Measurements from ENCODE around the gene LCN10.
"Not testable (repeated sequence)": the region's sequence is repeated elsewhere in the genome, so short reads cannot be mapped to it uniquely, and the experiment has no call there.

Gene LCN10

GRCh38 chr9:136771907-136772415, 29.2 kb upstream of the LCN10 start:
- DNase-seq: no peak

- no peak for DNase-seq
These were observed 27.0 kb upstream of the LCN10 start for GRCh38 chr9:136769710-136770191.

DNA sequence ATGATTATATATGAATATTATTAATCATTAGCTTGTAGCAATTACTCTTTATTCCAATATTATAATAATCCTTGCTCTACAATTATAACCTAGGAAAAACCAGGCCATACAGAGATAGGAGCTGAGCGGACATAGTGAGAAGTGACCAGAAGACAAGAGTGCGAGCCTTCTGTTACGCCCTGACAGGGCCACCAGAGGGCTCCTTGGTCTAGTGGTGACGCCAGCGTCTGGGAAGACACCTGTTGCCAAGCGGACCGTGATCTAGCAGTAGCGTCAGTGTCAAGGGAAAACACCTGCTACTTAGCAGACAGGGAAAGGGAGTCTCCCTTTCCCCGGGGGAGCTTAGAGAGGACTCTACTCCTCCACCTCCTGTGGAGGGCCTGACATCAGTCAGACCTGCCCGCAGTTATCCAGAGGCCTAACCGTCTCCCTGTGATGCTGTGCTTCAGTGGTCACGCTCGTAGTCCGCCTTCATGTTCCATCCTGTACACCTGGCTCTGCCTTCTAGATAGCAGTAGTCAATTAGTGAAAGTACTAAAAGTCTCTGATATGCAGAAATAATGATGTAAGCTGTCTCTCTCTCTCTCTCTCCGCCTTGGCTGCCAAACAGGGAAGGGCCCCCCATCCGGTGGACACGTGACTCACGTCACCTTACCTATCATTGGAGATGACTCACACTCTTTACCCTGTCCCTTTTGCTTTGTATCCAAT, 23.8 kb upstream of the LCN10 start:
- not testable (repeated sequence) for DNase-seq

- not testable (repeated sequence) for DNase-seq
These were observed 23.1 kb upstream of the LCN10 start for GRCh38 chr9:136765745-136766409.

DNA sequence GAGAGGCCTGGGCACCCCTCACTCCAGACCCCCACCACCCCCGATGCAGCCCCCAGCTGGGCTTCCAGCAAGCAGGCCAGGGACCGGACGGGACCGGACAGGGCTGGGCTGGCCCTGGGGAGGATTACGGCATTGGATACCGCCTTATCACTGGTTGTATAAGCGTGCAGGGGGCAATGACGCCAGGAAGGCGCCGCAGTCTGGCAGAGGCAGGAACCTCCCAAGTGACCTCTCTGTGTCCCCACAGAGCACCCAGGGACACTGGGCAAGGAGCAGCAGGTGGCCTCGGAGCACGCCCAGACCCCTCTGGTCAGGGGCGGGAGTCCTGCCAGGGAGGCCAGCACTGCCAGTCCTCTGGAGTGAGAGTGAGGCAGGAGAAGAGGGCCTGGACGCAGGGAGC, 22.3 kb upstream of the LCN10 start:
- no peak for DNase-seq

- DNase-seq: no peak
These were observed 21.7 kb upstream of the LCN10 start, which contains the start of gene LCN15 for GRCh38 chr9:136764301-136764891. Gene LCN15 (minus strand): TSS chr9:136764518. CDS start chr9:136764488, 30 bp downstream.

DNA sequence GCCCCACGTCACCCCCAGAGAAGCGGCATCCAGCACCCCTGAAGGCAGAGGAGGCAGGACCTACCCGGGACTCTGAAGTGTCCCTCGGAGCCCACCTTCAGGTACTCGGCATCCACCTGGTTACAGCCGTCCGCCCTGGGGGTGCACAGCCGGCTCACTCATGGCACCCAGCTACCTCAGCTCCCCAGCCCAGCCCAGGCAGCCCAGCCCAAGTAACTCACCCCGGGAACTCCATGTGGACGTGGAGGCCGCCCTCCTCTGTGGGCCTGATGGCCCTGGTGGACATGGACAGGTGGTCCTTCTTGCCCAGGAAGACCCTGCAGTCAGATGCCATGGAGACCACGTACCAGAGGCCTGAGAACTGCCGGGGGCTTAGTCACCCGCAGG, 20.9 kb upstream of the LCN10 start:
- DNase-seq: no peak

GRCh38 chr9:136762915-136763648, 20.3 kb upstream of the LCN10 start:
- DNase-seq: no peak

DNA sequence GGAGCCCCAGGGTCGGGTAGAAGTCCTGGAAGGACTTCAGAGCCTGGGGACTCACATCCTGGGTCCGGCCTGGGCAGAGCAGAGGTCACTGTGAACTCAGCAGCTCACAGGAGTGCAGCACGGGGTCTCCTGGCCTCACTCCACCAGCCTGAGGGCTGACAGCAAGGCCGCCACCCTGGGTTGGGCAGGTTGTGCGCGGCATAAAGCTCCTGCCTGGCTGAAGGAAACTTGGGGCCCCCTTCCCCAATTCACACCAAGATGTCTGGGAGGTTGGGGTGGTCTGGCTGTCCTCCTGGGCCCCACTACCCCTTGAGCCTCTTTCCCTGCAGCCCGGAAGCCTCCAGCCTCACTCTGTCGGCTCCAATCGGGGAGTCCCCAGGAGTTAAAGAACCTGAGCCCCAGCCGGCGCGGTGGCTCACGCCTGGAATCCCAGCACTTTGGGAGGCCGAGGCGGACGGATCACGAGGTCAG, 19.5 kb upstream of the LCN10 start:
- no peak for DNase-seq

DNA sequence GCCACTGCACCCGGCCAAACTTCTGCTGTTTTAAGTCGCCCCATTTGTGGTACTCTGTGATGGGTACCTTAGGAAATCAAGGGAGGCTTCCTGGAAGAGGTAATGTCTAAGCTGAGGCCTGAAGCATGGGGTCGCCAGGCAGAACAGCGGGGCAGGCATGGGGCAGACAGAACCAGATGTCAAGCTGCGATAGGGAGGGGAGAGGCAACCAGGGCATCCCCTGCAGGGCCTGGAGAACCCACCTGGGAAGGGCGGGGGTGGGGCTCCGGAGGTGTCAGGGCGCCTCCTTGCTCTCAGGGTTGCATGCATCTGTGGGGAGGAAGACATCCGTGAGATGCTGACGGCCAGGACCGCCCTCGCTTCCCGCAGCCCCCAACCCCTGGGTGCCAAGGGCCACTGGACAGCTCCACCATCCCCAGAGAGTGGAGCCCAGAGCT, 18.8 kb upstream of the LCN10 start:
- no peak for DNase-seq

DNA sequence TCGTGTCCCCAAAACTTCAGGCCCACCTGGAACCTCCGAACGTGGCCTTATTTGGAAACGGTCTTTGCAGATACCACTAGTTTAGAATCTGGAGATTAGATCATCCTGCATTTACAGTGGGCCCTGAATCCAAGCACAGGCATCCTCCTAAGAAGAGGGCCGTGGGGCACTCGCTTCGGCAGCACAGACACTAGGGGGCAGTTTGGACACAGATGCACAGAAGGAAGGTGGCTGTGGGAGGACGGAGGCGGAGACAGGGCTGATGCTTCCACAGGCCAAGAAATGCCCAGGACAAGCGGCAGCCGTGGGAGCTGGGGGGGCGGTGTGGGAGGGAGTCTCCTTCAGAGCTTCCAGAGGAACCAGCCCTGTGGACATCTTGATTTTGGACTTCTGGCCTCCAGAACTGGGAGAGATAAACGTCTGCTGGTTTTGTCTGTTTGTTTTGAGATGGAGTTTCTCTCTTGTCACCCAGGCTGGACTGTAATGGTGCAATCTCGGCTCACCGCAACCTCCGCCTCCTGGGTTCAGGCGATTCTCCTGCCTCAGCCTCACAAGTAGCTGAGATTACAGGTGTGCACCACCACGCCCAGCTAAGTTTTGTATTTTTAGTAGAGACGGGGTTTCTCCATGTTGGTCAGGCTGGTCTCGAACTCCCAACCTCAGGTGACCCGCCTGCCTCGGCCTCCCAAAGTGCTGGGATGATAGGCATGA, 18.2 kb upstream of the LCN10 start:
- not testable (repeated sequence) for DNase-seq

- no peak for DNase-seq
These were observed 17.7 kb upstream of the LCN10 start for GRCh38 chr9:136760424-136760823.

- no peak for DNase-seq
These were observed 16.9 kb upstream of the LCN10 start for GRCh38 chr9:136759436-136760325.

DNA sequence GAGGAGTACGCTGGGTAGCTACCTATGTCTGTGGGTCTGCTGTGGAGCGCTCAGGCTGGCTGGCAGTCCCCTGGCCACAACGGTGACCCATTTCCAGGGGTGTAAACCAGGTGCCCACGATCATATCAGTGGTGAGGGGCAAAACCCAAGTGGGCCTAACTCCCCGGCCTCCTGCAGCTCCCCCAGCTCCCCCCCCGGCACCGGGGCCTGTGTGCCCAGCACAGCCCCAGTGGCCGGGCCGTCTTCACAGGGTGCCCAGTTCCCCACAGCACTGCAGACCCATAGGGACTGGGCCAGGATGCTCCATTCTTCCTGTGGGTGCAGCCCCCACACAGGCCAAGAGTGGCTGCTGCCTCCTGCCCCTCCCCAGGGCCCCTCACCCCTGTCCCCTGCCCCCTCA, 16.3 kb upstream of the LCN10 start:
- DNase-seq: no peak

- no peak for DNase-seq
These were observed 15.0 kb upstream of the LCN10 start for GRCh38 chr9:136757751-136758140.

DNA sequence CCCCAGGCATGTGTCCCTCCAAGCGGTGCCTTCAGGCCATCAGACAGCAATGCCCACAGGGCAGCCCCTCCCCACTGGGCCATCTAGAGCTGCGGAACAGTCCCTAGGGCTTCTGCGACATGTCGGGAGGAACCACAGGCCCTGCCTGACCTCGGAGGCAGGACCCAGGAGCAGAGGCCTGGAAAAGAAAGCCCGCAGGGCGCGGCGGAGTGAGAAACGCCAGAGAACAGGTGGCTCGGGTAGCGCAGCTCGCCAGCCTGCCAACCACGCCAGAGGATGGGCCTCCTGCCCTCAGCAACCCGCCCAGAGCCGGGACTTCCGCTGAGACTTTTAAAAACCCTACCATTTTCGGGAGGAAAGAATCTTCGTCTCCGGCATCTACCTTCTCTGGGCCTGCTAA, 14.6 kb upstream of the LCN10 start:
- DNase-seq: no peak

DNA sequence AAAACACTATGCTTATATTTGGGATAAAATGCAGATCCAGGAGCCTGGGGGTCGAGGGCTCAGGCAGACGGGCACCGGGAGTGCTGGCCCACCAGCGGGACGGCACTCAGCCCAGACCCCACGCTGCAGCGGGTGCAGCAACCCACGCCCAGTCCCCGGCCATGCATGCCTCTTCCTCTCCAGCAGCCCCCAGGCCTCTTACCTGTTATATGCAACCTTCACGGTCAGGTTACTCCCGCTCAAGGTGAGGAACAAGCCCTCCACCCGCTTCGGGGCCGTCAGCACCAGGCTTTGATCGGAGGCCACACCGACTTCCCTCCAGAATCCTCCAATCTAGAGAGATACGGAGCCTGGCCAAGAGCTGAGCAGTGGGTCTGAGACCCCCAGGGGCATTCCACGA, 14.1 kb upstream of the LCN10 start:
- no peak for DNase-seq

DNA sequence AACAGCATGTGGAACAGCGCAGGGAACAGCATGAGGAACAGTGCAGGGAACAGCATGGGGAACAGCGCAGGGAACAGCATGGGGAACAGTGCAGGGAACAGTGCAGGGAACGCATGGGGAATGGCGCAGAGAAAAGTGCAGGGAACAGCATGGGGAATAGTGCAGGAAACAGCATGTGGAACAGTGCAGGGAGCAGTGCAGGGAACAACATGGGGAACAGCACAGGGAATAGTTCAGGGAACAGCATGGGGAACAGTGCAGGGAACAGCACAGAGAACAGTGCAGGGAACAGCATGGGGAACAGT, 13.3 kb upstream of the LCN10 start:
- DNase-seq: no peak

DNA sequence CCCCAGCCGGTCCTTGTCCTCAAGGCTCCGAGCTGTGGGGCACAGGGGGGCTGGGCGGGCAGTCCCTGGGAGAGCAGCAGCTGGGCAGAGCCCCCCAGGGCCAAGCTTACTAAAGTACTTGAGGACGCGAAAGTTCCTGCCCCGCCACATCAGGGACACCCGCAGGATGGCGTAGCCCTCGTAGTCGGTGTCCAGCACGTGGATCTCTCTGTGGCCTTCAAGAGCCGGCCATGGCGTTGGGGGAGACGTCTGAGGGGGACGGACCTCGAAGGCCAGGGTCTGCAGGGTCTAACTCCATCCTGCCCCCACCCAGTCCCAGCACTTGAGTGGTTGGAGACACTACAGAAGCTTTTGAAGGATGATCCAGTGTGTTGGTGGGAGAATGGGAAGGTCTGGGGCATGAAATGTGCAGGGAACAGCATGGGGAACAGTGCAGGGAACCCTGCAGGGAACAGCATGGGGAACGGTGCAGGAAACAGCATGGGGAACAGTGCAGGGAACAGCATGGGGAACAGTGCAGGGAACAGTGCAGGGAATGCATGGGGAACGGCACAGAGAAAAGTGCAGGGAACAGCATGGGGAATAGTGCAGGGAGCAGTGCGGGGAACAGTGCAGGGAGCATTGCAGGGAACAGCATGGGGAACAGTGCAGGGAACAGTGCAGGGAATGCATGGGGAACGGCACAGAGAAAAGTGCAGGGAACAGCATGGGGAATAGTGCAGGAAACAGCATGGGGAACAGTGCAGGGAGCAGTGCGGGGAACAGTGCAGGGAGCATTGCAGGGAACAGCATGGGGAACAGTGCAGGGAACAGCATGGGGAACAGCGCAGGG, 12.8 kb upstream of the LCN10 start:
- not testable (repeated sequence) for DNase-seq

DNA sequence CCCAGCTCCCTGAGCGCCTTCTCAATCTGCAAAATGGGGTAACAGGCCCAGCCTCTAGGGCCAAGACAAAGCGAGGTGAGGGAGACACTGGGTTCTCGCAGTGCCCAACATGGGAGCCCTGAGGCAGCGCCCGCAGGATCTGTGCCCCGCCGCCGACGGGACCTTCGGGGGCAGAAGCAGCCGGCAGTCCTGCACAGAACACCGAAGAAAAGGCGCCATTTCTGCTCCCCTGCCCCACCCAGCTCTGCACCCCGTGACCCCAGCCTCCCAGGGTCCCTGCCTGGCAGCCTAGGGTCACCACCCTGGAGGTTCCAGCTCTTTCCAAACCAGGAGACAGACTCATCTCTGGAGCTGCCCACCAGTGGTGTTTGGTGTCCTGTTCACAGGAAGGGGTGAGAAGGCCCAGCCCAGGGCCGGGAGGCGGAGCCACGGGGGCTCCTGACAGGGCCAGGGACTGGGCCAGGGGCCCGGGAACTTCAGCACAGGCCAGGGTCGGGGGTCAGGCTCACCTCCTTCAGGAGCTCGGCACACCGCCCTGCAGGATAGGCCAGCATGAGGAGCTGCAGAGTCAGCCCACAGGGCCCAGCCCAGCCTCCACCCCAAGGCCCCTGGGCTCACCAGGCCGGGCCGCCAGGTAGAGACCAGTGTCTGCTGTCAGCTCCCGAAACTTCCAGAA, 12.0 kb upstream of the LCN10 start:
- no peak for DNase-seq
